GM18508 (cell line): ENCODE measurements around the gene ITPRIPL2.

Experiments used
- ATAC-seq: cut with Tn5 transposase; IDR thresholded peaks from one replicate; pipeline ENCODE4 v1.9.1; 2021; ENCODE audit warnings: moderate number of reproducible peaks; ENCODE audit not compliant: insufficient read depth, unreplicated experiment

The ITPRIPL2 gene

GRCh38 chr16:19138601-19139000 is 24.8 kb downstream of the ITPRIPL2 start:
- no peak for ATAC-seq

GRCh38 chr16:19139436-19140091 is 25.8 kb downstream of the ITPRIPL2 start:
- no peak for ATAC-seq

- ATAC-seq: no peak
These were observed 26.6 kb downstream of the ITPRIPL2 start for GRCh38 chr16:19140396-19140795.

GRCh38 chr16:19142939-19143598 is 29.3 kb downstream of the ITPRIPL2 start:
- no peak for ATAC-seq

- ATAC-seq: no peak
These were observed 29.8 kb downstream of the ITPRIPL2 start for GRCh38 chr16:19143599-19143956.

- ATAC-seq: no peak
These were observed 31.2 kb downstream of the ITPRIPL2 start for GRCh38 chr16:19145010-19145409.

- ATAC-seq: no peak
These were observed 33.4 kb downstream of the ITPRIPL2 start for GRCh38 chr16:19147126-19147525.

- ATAC-seq: no peak
These were observed 33.9 kb downstream of the ITPRIPL2 start for GRCh38 chr16:19147627-19148026.

- no peak for ATAC-seq
These were observed 34.4 kb downstream of the ITPRIPL2 start for GRCh38 chr16:19148189-19148588.

- no peak for ATAC-seq
These were observed 37.5 kb downstream of the ITPRIPL2 start for GRCh38 chr16:19151310-19151709.

GRCh38 chr16:19152042-19152441 is 38.3 kb downstream of the ITPRIPL2 start:
- no peak for ATAC-seq

- ATAC-seq: no peak
These were observed 40.1 kb downstream of the ITPRIPL2 start for GRCh38 chr16:19153876-19154275.

- no peak for ATAC-seq
These were observed 48.3 kb downstream of the ITPRIPL2 start for GRCh38 chr16:19162085-19162484.

GRCh38 chr16:19163215-19163614 is 49.5 kb downstream of the ITPRIPL2 start:
- no peak for ATAC-seq

GRCh38 chr16:19164285-19164684 is 50.5 kb downstream of the ITPRIPL2 start:
- no peak for ATAC-seq

GRCh38 chr16:19165101-19165500 is 51.3 kb downstream of the ITPRIPL2 start:
- no peak for ATAC-seq

GRCh38 chr16:19166500-19166899 is 52.7 kb downstream of the ITPRIPL2 start:
- ATAC-seq: no peak

- ATAC-seq: no peak
These were observed 54.1 kb downstream of the ITPRIPL2 start, which contains the start of gene SYT17 for GRCh38 chr16:19167710-19168370. Gene SYT17 (plus strand): TSS chr16:19168240. CDS start chr16:19168647, 407 bp downstream.

- no peak for ATAC-seq
These were observed 54.8 kb downstream of the ITPRIPL2 start for GRCh38 chr16:19168371-19169081.

GRCh38 chr16:19169082-19169639 is 55.4 kb downstream of the ITPRIPL2 start:
- no peak for ATAC-seq
